Right lobe of liver (tissue), 4 donors: ENCODE results near the gene TM4SF18.

ENCODE experiments used
- CTCF ChIP-seq, 4 donors: fragments of 200-600 bp in 3 of 4; fragments of 450-650 bp in 1 of 4; IDR thresholded peaks; one replicate each; pipeline versions ENCODE4 v1.5.1 to v1.8.0; 2016 to 2022; ENCODE audit warnings: antibody characterized with exemption in 4 of 4, mild to moderate bottlenecking in 2 of 4
- POLR2A ChIP-seq: fragments of 450-650 bp; IDR thresholded peaks from one replicate; pipeline ENCODE4 v1.6.1; 2017; ENCODE audit warnings: antibody characterized with exemption, mild to moderate bottlenecking
- donor health status: DM: no; HTN: no; CAD: no.
- donor health status: DM: no; HTN: no; CAD: no.
- donor health status: DM: no; HTN: yes; CAD: no.

DNA sequence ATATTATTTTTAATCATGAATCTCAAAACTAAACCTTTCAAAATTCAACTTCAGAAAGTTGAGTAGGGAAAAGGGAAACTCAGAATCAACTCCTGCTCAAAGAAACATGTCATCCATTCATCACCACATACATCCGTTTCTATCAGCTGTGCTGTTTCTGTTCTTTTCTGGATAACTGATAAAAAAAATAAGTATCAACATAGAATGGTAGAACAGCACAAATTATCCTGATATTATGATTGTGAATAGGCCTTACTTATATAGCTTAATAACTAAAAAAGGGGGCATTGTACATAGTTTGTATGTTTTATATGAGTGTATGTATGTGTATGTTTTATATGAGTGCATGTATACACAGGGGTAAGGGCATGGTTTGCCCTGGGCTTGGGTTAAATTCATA is 41.0 kb upstream of the TM4SF18 start:
- no peak for TF ChIP-seq POLR2A
- no peak for TF ChIP-seq CTCF (IDR thresholded peaks at IDR 0.05)
